ENCODE data around the gene HSFX3.
"Not testable (repeated sequence)": the region's sequence is repeated elsewhere in the genome, so short reads cannot be mapped to it uniquely, and the experiment has no call there.

DNA sequence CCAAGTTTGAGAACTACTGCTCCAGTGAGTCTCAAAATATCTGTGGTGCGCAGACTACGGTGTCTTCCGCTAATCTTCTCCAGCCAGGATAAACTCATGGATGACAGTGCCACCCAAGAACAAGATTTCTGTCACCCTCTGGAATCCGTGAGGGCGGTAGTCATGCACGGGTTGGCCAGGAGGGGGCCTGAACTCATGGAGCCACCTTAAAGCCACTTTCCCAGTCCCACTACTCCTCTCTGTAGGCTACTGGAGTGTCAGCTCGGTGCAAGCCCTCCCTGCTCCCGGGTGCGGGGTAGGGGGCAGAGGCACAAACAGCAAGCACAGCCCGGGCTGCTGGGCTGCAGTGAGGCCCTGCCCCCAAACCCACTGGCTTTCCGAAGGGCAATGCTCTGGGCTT, 48.9 kb upstream of the HSFX3 start:
- TF ChIP-seq, protein P1, sequence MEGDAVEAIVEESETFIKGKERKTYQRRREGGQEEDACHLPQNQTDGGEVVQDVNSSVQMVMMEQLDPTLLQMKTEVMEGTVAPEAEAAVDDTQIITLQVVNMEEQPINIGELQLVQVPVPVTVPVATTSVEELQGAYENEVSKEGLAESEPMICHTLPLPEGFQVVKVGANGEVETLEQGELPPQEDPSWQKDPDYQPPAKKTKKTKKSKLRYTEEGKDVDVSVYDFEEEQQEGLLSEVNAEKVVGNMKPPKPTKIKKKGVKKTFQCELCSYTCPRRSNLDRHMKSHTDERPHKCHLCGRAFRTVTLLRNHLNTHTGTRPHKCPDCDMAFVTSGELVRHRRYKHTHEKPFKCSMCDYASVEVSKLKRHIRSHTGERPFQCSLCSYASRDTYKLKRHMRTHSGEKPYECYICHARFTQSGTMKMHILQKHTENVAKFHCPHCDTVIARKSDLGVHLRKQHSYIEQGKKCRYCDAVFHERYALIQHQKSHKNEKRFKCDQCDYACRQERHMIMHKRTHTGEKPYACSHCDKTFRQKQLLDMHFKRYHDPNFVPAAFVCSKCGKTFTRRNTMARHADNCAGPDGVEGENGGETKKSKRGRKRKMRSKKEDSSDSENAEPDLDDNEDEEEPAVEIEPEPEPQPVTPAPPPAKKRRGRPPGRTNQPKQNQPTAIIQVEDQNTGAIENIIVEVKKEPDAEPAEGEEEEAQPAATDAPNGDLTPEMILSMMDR (IDR thresholded peaks at IDR 0.05) = not testable (repeated sequence)
- not testable (repeated sequence) for TF ChIP-seq ZFX (IDR thresholded peaks at IDR 0.05; ENCODE audit: borderline replicate concordance)
